ENCODE results near the gene IZUMO4.

IZUMO4 gene

DNA sequence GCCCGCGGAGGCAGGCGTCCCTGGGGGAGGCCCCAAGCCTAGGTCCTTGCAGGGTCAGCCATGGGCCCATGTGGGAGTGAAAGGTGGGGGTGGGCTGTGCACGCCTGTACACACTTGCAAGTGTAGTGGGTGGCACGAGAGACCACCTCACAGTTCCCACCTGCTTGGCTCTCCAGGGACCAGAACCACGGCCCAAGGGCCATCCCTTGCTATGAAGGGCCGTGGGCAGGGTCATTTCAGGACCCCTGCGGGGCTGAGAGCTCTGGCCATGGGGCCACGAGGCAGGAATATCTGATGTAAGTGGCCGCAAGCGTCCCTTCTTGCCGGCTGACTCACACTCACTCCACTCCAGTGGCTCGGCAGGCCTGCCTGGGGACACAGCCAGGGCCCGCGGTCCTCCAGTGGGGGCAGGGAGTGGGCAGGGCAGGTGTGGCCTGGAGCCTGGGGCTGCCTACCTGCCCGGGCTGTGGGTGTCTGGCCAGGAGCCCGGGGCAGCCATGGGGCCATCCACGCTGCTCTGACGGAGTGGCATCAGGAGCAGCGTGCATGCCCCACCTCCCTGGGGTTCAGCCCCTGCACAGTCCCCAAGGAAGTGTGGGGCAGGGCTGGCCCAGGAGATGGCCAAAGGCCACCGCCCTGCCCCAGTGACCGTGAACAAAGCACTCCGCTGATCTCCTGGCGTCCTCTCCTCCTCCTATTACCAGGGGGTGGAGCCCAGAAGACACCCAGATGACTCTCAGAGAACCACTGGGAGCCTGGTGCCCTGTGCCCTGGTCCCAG lies 37.1 kb upstream of the IZUMO4 start:
- DNase-seq: no peak

DNA sequence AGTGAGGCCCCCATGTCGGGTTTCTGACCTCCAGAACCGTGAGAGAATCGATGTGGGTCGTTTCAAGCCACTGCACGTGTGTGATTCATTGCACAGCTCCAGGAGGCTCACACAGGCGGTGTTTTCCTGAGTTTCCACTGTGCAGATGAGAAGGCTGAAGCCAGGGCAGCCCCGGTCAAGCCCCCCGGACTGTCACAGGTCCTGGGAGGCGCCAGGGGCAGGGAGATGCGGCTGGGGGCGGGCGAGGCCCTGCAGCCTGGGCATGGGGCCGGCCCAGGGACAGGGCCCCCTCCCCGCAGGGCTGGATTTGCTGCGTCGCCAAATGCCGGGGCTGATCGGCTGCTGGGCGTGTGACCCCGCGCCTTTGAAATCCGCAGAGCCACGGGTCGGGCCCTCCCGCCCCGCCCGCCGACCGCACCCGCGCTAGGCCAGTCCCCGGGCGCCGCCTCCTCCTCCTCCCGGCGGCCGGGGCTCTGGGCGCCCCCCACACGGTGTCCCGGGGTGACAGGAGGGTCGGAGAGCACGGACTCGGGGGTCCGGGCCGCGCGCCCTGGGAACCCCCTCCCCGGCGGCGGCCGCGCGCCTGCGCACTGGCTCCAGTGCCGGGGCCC lies 35.7 kb upstream of the IZUMO4 start:
- DNase-seq: no peak

DNA sequence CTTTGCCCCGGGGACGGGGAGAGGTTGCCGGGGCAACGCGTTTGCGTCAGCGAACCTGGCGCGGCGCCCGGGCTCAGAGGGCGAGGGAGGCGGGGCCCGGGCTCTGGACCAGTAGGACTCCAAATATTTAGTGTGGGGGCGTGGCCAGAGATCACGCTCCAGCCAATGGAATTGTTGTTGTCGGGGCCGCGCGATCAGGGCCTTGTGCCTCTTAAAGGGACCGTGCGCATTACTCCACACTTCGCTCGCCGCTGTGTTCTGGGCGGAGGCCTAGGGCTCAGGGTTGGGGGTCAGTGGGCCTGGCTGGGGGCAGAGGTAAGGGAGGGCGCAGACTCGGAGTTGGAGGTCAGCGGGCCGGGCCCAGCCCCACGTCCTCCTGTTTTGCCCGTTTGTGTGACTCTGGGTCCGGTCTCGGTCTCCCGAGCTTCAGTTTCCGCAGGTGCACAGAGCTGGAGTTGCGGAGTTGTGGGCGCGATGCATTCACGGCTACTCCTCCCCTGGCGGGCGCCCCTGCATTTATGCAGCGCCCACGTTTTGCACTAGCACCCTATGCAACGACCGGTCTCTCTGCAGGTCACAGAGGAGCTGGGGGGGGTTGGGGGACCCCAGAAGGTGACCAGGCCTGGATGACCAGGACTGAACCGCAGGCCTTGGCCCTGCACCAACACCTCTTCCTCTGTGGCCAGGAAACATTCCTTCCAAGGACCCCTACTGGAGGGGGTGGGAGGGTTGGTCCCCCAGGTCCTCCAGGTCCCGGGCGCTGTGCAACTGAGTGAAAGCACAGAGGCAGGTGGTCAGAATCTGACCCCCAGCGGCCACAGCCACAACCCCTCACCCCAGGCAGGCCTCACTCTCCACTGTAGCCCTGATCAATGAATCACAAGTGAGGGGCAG lies 35.0 kb upstream of the IZUMO4 start:
- DNase-seq: peak; percentile 100

- DNase-seq: no peak
Measured at GRCh38 chr19:2062389-2062729, 34.4 kb upstream of the IZUMO4 start.

DNA sequence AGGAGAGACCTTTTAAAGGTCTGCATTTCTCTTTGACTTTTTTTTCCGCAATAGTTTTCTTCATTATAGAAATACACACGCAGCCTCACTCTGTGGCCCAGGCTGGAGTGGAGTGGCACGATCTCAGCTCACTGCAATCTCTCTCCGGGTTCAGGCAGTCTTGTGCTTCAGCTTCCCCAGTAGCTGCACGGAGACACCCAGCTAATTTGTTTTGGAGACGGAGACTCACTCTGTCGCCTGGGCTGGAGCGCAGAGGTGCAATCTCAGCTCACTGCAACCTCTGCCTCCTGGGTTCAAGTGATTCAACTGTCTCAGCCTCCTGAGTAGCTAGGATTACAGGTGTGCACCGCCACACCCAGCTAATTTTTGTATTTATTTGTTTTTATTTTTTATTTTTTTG lies 33.9 kb upstream of the IZUMO4 start:
- no peak for DNase-seq

DNA sequence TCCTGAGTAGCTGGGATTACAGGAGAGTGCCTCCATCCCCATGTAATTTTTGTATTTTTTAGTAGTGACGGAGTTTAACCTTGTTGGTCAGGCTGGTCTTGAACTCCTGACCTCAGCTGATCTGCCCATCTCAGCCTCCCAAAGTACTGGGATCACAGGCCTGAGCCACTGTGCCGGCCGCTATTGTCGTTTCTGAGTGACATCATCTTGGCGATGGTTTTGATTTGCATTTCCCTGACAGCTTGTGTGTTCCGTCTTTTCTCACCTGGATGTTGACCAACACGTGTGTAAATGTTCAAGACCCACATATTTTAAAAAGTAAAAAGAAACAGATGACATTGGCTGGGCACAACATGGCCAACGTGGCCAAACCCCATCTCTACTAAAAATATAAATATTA lies 32.9 kb upstream of the IZUMO4 start:
- no peak for DNase-seq

DNA sequence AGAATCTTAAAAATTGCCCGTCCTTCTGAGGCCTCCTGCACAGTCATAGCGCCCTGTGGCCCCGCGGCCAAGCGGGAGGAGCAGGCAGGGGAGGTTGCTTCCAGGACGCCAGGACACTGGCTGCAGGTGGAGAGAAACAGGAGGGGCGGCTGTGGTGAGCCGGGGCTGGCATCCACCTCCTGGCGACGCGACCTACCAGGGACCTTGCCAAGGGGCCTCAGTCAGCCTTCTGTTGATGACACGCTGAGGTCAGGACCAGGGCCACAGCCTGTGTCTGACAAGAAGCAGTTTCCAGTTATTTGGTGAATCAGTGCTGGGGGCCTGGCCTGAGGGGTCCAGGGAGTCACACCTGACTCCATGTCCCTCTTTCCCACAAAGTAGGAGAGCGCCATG lies 32.3 kb upstream of the IZUMO4 start:
- DNase-seq: no peak

- no peak for DNase-seq
Measured at GRCh38 chr19:2064788-2065524, 31.8 kb upstream of the IZUMO4 start.

GRCh38 chr19:2070436-2070827 lies 26.3 kb upstream of the IZUMO4 start:
- no peak for DNase-seq

GRCh38 chr19:2070986-2071673 lies 25.6 kb upstream of the IZUMO4 start:
- no peak for DNase-seq

DNA sequence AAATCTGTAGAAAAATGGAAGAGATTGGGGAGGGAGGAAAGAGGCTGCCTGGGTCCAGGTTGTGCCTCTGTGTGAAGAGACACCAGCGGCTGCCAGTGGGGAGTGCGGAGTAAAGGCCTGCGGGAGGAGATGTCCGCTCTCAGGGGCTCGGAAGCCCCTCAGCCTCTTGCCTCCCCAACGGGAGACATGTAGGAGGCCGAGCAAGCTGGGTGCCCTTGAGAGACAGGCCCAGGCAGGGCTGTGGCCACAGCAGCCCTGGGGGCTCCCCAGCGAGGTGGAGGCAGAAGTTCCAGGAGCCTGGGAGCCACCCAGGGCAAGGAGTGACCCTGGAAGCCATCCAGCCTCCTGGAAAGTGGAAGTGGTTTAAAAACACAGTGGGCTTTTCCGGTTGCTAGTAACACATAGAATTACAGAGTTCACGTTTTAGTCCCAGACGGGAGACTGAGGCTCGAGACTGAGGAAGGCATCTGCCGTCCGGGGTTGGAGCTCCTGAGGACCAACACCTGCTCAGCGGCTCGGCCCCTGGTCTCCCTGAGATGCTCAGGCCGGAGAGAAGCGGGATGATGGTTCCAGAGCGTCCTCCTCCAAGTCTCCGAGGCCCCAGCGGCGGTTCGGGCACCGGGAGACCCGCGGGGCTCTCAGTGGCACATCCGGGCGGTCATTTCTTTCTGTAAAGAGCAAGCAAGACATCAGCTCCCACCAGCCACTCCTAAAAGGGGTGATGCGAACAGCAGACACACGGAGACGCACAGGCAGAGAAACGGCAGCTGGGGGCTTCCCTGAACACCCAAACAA lies 23.8 kb upstream of the IZUMO4 start:
- DNase-seq: no peak

GRCh38 chr19:2076526-2076944 lies 20.2 kb upstream of the IZUMO4 start:
- DNase-seq: no peak

- DNase-seq: no peak
Measured at GRCh38 chr19:2077398-2077797, 19.3 kb upstream of the IZUMO4 start.

DNA sequence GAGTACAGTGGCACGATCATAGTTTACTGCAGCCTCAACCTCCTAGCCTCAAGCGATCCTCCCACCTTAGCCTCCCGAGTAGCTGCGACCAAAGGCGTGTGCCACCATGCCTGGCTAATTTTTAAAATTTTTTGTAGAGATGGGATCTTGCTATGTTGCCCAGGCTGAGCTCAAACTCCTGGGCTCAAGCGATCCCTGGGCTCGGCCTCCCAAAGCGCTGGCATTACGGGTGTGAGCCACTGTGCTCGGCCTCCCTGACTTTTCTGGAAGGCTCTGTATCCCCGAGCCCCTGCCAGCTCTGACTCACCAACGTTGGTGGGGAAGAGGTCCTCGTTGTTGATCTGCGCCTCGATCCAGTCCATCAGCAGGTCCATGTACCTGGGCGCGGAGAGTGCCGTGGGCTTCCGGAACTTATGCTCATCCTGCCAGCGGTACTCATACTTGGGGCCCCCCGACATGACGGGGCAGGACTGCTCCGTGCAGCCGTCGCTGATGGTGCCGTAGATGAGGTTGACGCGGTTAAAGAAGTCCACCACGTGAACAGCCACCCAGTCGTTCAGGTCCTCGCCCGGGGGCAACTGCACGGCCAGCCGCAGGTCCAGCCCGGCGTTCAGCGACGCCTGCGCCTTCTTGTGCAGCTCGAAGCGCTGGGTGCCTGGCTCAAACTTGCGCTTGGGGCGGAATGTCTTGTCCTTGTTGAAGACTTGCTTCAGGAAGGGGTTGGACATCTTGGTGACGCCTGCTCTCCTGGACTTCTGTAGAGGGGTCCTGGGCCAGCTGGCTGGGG lies 18.7 kb upstream of the IZUMO4 start:
- no peak for DNase-seq

GRCh38 chr19:2079076-2079864 lies 17.4 kb upstream of the IZUMO4 start:
- no peak for DNase-seq

GRCh38 chr19:2079865-2080301 lies 16.8 kb upstream of the IZUMO4 start:
- no peak for DNase-seq

- no peak for DNase-seq
Measured at GRCh38 chr19:2080336-2080988, 16.3 kb upstream of the IZUMO4 start.

DNA sequence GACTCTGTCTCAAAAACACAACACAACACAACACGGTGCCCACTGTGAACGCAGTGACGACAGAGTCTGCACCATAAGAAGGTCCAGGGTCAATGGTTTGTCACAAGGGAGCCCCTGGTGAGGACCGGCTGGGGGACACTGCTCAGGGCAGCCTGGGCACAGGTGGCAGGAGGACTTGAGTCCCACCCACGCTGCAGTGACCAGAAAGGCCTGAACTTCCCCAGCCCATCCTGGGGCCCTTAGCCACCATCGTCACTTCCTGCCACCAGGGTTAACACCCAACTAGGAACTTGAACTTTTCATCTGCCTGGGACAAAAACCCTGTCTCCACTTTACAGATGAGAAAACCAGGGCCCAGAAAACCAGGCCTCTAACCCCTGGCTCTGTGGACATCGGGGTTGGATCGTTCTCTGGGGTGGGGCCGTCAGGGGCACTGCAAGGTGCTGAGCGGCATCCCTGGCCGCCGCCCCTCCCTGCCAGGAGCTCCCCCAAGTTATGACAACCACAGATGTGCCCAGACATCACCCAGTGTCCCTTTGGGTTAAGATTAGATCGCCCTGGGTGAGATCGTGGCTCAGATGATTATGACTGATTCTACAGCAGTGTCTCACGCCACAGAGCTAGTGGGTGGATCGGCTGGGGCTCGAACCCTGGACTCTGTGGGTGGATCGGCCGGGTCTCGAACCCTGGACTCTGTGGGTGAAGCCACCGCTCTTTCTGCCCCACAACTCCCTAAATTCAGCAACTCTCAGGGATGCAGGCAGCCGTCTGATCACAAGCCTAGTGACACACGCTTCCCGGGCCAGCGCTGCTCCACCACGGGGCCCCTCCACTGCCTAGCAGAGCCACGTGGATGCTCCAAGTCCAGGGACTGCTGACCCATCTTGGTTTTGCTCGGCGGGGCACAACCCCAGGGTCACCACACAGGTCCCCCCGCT lies 14.6 kb upstream of the IZUMO4 start:
- DNase-seq: peak; percentile 57

Data from CD4-positive, alpha-beta T cell treated with Interleukin-17A for 4 hours (primary cell).